ENCODE measurements around the gene MAML3.

Gene MAML3

GRCh38 chr4:140106289-140106844, 47.6 kb downstream of the MAML3 start:
- DNase-seq (ENCODE audit: low spot score), result no peak
- Histone ChIP-seq H3K9me3 (ENCODE audit: severe bottlenecking) (no peaks in the 10 kb centered on the region), H3K4me3 (ENCODE audit: severe bottlenecking) (no peak overlapping the region), H3K27me3 (ENCODE audit: insufficient read depth, poor library complexity, severe bottlenecking) (no peaks in the 10 kb centered on the region), H3K4me1 (ENCODE audit: insufficient read depth, poor library complexity, severe bottlenecking) (peaks cover 22% of the 10 kb centered on the region), H3K27ac (ENCODE audit: poor library complexity, severe bottlenecking) (no peak overlapping the region), H3K36me3 (ENCODE audit: low read depth) (no peaks in the 10 kb centered on the region)
- TF ChIP-seq, protein P1, sequence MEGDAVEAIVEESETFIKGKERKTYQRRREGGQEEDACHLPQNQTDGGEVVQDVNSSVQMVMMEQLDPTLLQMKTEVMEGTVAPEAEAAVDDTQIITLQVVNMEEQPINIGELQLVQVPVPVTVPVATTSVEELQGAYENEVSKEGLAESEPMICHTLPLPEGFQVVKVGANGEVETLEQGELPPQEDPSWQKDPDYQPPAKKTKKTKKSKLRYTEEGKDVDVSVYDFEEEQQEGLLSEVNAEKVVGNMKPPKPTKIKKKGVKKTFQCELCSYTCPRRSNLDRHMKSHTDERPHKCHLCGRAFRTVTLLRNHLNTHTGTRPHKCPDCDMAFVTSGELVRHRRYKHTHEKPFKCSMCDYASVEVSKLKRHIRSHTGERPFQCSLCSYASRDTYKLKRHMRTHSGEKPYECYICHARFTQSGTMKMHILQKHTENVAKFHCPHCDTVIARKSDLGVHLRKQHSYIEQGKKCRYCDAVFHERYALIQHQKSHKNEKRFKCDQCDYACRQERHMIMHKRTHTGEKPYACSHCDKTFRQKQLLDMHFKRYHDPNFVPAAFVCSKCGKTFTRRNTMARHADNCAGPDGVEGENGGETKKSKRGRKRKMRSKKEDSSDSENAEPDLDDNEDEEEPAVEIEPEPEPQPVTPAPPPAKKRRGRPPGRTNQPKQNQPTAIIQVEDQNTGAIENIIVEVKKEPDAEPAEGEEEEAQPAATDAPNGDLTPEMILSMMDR (IDR thresholded peaks at IDR 0.05; ENCODE audit: poor library complexity, severe bottlenecking), result no peak
- peak; percentile 40; the same call in 2 of the 3 replicates for ATAC-seq (ENCODE audit: low read depth)

DNA sequence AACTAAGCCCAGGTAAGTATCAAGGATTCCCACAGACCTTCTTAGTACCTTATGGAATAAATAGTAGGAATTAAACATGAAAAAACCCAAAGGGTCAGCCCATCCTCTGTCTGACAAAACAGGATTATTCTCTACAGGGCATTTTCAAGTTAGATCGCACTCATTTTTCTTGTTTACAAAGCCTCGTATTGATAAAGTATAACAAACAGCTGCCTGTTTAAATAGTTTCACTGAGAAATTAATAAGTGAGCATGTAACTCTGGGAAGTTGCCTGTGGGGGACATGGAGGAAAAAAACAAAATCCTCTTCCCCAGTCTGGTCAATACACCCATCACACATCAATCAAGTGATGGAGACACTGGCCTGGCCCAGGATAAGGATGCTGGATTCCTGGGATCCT, 48.5 kb downstream of the MAML3 start:
- peaks cover 22% of the 10 kb centered on the region for H3K4me1 ChIP-seq (ENCODE audit: insufficient read depth, poor library complexity, severe bottlenecking)
- TF ChIP-seq, protein P1 (IDR thresholded peaks at IDR 0.05; ENCODE audit: poor library complexity, severe bottlenecking), result no peak
- H3K27ac ChIP-seq (ENCODE audit: poor library complexity, severe bottlenecking), result no peak overlapping the region
- no peaks in the 10 kb centered on the region for H3K27me3 ChIP-seq (ENCODE audit: insufficient read depth, poor library complexity, severe bottlenecking)
- ATAC-seq (ENCODE audit: low read depth), result no peak
- H3K9me3 ChIP-seq (ENCODE audit: severe bottlenecking), result no peaks in the 10 kb centered on the region
- no peak overlapping the region for H3K4me3 ChIP-seq (ENCODE audit: severe bottlenecking)
- no peaks in the 10 kb centered on the region for H3K36me3 ChIP-seq (ENCODE audit: low read depth)
- no peak for DNase-seq (ENCODE audit: low spot score)

DNA sequence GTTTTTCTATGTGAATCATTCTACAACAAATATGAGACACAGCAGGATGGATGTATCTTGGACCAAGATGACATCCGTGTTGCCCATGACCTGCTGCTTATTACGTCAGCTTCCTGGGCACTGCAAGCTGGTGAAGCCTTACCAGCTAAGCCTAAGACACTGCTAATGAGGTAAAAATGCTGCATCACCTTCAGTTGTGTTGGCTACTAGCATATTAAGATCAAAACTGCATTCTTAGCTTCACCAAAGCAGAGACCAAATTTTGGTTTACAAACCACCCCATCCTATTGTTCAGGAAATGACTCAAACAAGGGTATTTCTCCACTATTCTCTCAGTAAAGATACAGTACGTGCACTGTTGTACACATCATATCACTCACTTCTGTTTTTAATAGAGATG, 50.3 kb downstream of the MAML3 start:
- no peak for DNase-seq (ENCODE audit: low spot score)

GRCh38 chr4:140102421-140102820, 51.6 kb downstream of the MAML3 start:
- no peak for ATAC-seq (ENCODE audit: low read depth)
- DNase-seq (ENCODE audit: low spot score), result no peak
- Histone ChIP-seq H3K36me3 (ENCODE audit: low read depth) (no peaks in the 10 kb centered on the region), H3K27ac (ENCODE audit: poor library complexity, severe bottlenecking) (peak overlapping the region; percentile 66), H3K4me1 (ENCODE audit: insufficient read depth, poor library complexity, severe bottlenecking) (peaks cover 51% of the 10 kb centered on the region), H3K9me3 (ENCODE audit: severe bottlenecking) (no peaks in the 10 kb centered on the region), H3K4me3 (ENCODE audit: severe bottlenecking) (no peak overlapping the region), H3K27me3 (ENCODE audit: insufficient read depth, poor library complexity, severe bottlenecking) (no peaks in the 10 kb centered on the region)
- TF ChIP-seq, protein P1 (IDR thresholded peaks at IDR 0.05; ENCODE audit: poor library complexity, severe bottlenecking), result no peak

More for the DNA sequence above, 50.3 kb downstream of the MAML3 start:
- peak; percentile 79 for ATAC-seq (ENCODE audit: low read depth)
- no peaks in the 10 kb centered on the region for H3K9me3 ChIP-seq (ENCODE audit: severe bottlenecking)
- H3K4me1 ChIP-seq (ENCODE audit: insufficient read depth, poor library complexity, severe bottlenecking), result peaks cover 39% of the 10 kb centered on the region
- H3K27me3 ChIP-seq (ENCODE audit: insufficient read depth, poor library complexity, severe bottlenecking), result no peaks in the 10 kb centered on the region
- no peak overlapping the region for H3K4me3 ChIP-seq (ENCODE audit: severe bottlenecking)
- TF ChIP-seq, protein P1 (IDR thresholded peaks at IDR 0.05; ENCODE audit: poor library complexity, severe bottlenecking), result no peak
- H3K36me3 ChIP-seq (ENCODE audit: low read depth), result no peaks in the 10 kb centered on the region
- H3K27ac ChIP-seq (ENCODE audit: poor library complexity, severe bottlenecking), result peak overlapping the region; percentile 66

- H3K9me3 ChIP-seq (ENCODE audit: severe bottlenecking), result no peaks in the 10 kb centered on the region
- no peak overlapping the region for H3K4me3 ChIP-seq (ENCODE audit: severe bottlenecking)
- no peaks in the 10 kb centered on the region for H3K27me3 ChIP-seq (ENCODE audit: insufficient read depth, poor library complexity, severe bottlenecking)
- ATAC-seq (ENCODE audit: low read depth) (no peak), DNase-seq (ENCODE audit: low spot score) (no peak)
- H3K36me3 ChIP-seq (ENCODE audit: low read depth), result no peaks in the 10 kb centered on the region
- TF ChIP-seq, protein P1 (IDR thresholded peaks at IDR 0.05; ENCODE audit: poor library complexity, severe bottlenecking), result no peak
- peak overlapping the region; percentile 51 for H3K27ac ChIP-seq (ENCODE audit: poor library complexity, severe bottlenecking)
- peaks cover 60% of the 10 kb centered on the region for H3K4me1 ChIP-seq (ENCODE audit: insufficient read depth, poor library complexity, severe bottlenecking)
Measured at GRCh38 chr4:140100771-140101170, 53.2 kb downstream of the MAML3 start.

All from RWPE2 (cell line).